Measurements from ENCODE around the gene IER5L. TPM values are rescaled to one million over a fixed set of nuclear protein-coding genes. Genes with fewer than 3 reads are reported as not detected.

The IER5L gene
- total and polyA plus RNA-seq, 2 of the 8 experiments (the other 6 are each of a cell fraction or from before 2014, with no cell fraction given), result 0.65 to 1.0 TPM

DNA sequence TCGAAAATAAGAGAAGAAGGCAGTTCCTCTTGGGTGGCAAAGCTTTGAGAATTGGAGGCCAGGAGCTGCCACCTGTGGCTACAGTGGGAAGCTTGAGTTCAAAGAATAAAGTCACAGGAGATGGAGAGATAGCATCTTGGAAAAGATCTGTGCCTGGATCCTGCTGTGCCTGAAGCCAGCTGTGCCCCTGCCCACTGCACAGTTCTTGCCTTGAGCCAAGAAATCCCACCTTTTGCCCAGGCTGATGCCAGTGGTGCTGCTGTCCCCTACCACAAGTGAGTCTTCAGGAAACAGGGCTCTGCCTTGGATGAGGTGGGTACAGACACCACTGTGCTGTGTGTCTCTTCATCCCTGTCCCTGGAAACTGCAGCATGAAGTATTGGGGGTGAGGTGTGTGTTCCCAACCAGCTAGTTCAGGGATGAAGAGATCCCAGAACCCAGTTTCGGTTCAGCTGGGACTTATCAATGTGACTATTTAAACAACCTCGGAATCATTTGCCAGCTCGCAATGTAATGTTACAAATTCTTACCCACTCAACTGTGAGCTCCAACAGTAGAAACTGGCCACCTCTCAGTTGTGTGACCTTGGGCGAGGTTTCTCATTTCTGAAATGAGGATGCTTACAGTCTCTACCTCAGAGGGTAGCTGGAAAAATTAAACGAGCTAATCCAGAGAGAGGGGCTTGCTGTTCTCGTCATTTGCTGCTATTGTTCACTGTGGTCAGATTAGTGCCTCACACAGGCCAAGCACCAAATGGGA is 5.9 kb downstream of the IER5L start:
- H4K91ac ChIP-seq (replicated peaks; ENCODE audit: insufficient read length, low read length), result no peak overlapping the region
- H2BK15ac ChIP-seq (ENCODE audit: low read length), result 0 out of 2 replicates have a peak overlapping the region, but pooled peaks have one; percentile 20
- peaks cover 3 to 4% of the 10 kb centered on the region in 2 experiments for H4K20me1 ChIP-seq (replicated peaks in 1 of 2; ENCODE audit: control insufficient read depth in 1 of 2, insufficient read depth in 2 of 2, low read length in 2 of 2)
- H4K8ac ChIP-seq (ENCODE audit: extremely low read depth, insufficient read depth, low read length), result no peak overlapping the region
- H2BK12ac ChIP-seq (ENCODE audit: low read depth, low read length), result 0 out of 2 replicates have a peak overlapping the region, but pooled peaks have one; percentile 50
- H3K79me1 ChIP-seq (ENCODE audit: low read depth, low read length), result no peaks in the 10 kb centered on the region
- H3K18ac ChIP-seq (ENCODE audit: extremely low read depth, low read length), result no peak overlapping the region
- no peaks in the 10 kb centered on the region for H3K36me3 ChIP-seq (ENCODE audit: control insufficient read depth in 2 of 4, insufficient read depth in 4 of 4, low read length in 3 of 4)
- no peak overlapping the region for H2AFZ ChIP-seq (ENCODE audit: low read length)
- no peak overlapping the region for H3K4me3 ChIP-seq (ENCODE audit: extremely low read depth in 1 of 4, insufficient read depth in 2 of 4, low read depth in 3 of 4, low read length in 4 of 4)
- no peaks in the 10 kb centered on the region for H3K9me3 ChIP-seq (ENCODE audit: insufficient read depth in 2 of 2, low read depth in 1 of 2, low read length in 1 of 2)
- H4K5ac ChIP-seq (ENCODE audit: insufficient read length, low read depth, low read length), result no peak overlapping the region
- no peak overlapping the region for H3K27ac ChIP-seq (ENCODE audit: low read depth, low read length)
- no peak overlapping the region for H3K9ac ChIP-seq (replicated peaks in 1 of 4; ENCODE audit: extremely low read depth in 1 of 4, low read depth in 3 of 4, low read length in 3 of 4)
- DNase-seq (ENCODE audit: low read depth in 1 of 2, low spot score in 2 of 2) (no peak), FAIRE-seq (no peak)
- no peak overlapping the region for H3K14ac ChIP-seq (ENCODE audit: insufficient read length)
- no peak overlapping the region for H3K4me2 ChIP-seq (ENCODE audit: insufficient read depth in 1 of 2, low read depth in 2 of 2, low read length in 2 of 2)
- ChIA-PET POLR2A (ENCODE audit: partially characterized antibody) (interaction anchor here (0.6 to 2.9 kb wide), 6 partner anchors 24 to 325 kb away, joined by 3 to 18 read pairs (median 4); no protein-coding TSS in a partner anchor), CTCF (ENCODE audit: partially characterized antibody) (interaction anchor here (0.5 to 27.8 kb wide), 31 partner anchors 11 to 555 kb away, joined by 3 to 831 read pairs (median 4); partner anchors contain the start of genes C9orf50 and NTMT1)
- H3K27me3 ChIP-seq (replicated peaks in 1 of 4; ENCODE audit: control insufficient read depth in 3 of 4, extremely low read depth in 1 of 4, insufficient read depth in 3 of 4, low read length in 3 of 4), result peaks cover 15 to 41% (median 35%) of the 10 kb centered on the region in 4 experiments
- H3K23me2 ChIP-seq (ENCODE audit: low read depth, low read length), result peaks cover 14% of the 10 kb centered on the region
- H3K23ac ChIP-seq (ENCODE audit: insufficient read length), result no peak overlapping the region
- TF ChIP-seq RAD21 (IDR thresholded peaks at IDR 0.05 in 1 of 2, conservative IDR thresholded peaks at IDR 0.05 in 1 of 2; ENCODE audit: low read depth in 2 of 2, low read length in 2 of 2) (no peak), RFX5 (IDR thresholded peaks at IDR 0.05; ENCODE audit: borderline replicate concordance, low read depth, low read length) (no peak), CREB1 (IDR thresholded peaks at IDR 0.05) (no peak), KDM1A (IDR thresholded peaks at IDR 0.05; ENCODE audit: borderline replicate concordance, low read length) (no peak), POLR2AphosphoS5 (IDR thresholded peaks at IDR 0.05; ENCODE audit: low read depth, low read length) (no peak), HDAC2 (IDR thresholded peaks at IDR 0.05; ENCODE audit: borderline replicate concordance in 1 of 2, low read depth in 2 of 2, low read length in 2 of 2) (no peak)
- no peak overlapping the region for H2BK120ac ChIP-seq (replicated peaks; ENCODE audit: low read depth, low read length)
- H3K4ac ChIP-seq (replicated peaks; ENCODE audit: insufficient read length, low read depth, low read length), result no peak overlapping the region
- 83% methylated on average over 7 of the region's 7 CpGs; no CpG with 5 or more reads in 1 of the 2 experiments for whole genome bisulfite sequencing, 2 experiments (ENCODE audit: extremely low coverage in 1 of 2, insufficient coverage in 1 of 2, insufficient read length in 1 of 2, insufficient replicate concordance in 2 of 2, low coverage in 1 of 2, low lambda C conversion rate in 2 of 2, missing lambda C conversion rate in 1 of 2)
- H3K56ac ChIP-seq (replicated peaks; ENCODE audit: insufficient read length, low read depth, low read length), result no peak overlapping the region
- peak overlapping the region; percentile 43; the same call in 1 of the 2 replicates for H2BK20ac ChIP-seq (ENCODE audit: low read length)
- H2AK5ac ChIP-seq (ENCODE audit: low read depth, low read length), result no peak overlapping the region; the same call in 1 of the 2 replicates
- H3K79me2 ChIP-seq (ENCODE audit: control insufficient read depth in 1 of 2, insufficient read depth in 2 of 2, low read length in 2 of 2), result no peaks in the 10 kb centered on the region
- H3K4me1 ChIP-seq (replicated peaks in 1 of 4; ENCODE audit: control insufficient read depth in 3 of 4, insufficient read depth in 4 of 4, low read length in 3 of 4), result peaks cover 4 to 27% (median 12%) of the 10 kb centered on the region in 4 experiments
- H2BK5ac ChIP-seq (ENCODE audit: low read depth, low read length), result no peak overlapping the region
